Activated CD8-positive, alpha-beta memory T cell treated with anti-CD3 and anti-CD28 coated beads for 48 hours (primary cell): Measurements from ENCODE around the gene ZNF609.

Experiments
- DNase-seq, 3 experiments: peaks; one replicate each; pipeline ENCODE4 v3.0.0-alpha.2; 2020; ENCODE audit warnings: low read depth in 2 of 3, low spot score in 2 of 3

Gene ZNF609

GRCh38 chr15:64717130-64717529, 256.8 kb downstream of the ZNF609 start:
- DNase-seq: no peak

GRCh38 chr15:64717735-64718495, 257.5 kb downstream of the ZNF609 start:
- DNase-seq: no peak

DNA sequence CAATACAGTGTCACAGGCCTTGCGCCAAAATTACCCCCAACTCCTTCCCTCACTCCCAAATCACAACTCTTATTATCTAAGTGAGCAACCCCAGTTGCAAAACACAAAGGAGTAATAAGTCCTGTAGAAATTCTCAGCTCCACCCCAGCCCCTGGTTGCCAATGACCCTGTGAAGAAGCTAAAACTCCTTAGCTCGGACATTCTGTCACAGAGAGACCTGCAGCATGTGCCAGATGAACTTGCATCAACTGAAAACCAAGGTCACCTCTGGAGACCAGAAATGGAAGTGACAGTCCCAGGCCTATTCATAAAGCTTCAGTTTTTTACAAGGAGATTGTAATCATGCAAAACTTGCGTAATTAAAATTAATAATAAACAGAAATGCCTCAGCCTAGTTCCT, 259.8 kb downstream of the ZNF609 start:
- no peak for DNase-seq

GRCh38 chr15:64730151-64730550, 269.8 kb downstream of the ZNF609 start:
- DNase-seq: no peak

- peak; percentile 42 to 89 (median 88) for DNase-seq
These were observed 270.8 kb downstream of the ZNF609 start for GRCh38 chr15:64731012-64731804.

DNA sequence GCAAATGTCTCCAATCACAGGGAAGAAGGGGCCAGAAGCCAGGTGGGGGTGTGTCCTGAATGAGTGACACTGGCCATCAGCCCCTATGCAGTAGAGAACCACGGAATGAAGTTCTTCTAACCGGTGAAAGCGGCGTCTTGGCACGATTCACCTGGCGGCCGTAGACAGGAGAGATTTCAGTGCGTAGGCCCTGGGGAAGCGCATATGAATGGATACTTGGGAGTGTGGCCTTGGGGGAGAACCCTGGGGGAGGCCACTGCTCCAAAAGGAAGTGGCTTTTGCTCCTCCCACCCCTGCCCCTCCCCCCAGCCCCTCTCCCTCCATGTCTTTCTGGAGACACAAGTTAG, 271.4 kb downstream of the ZNF609 start:
- DNase-seq: no peak

GRCh38 chr15:64732156-64732860, 271.9 kb downstream of the ZNF609 start:
- no peak for DNase-seq
